A549 (cell line): ENCODE results near the gene DPEP1. TPM values are rescaled to one million over a fixed set of nuclear protein-coding genes. Genes with fewer than 3 reads are reported as not detected.
A peak's percentile ranks its signal among the peaks of the same experiment; 100 is the strongest.

ENCODE experiments used
- ATAC-seq, 2 experiments: fragments of 200-7000 bp in 1 of 2; fragments of >200 bp in 1 of 2; cut with Nextera tagmentation in 1 of 2; cut with Tn5 transposase in 1 of 2; 3 replicates each; pipeline versions ENCODE4 v1.8.0 to v1.9.1; 2018 to 2020; ENCODE audit warnings: mild to moderate bottlenecking in 1 of 2, moderate library complexity in 1 of 2
- CTCF ChIA-PET: fragments of 300-600 bp; sonication (Branson Sonifier 250); formaldehyde crosslinking; extraction: SDS; loops from one replicate; lab custom pipeline; 2021; ENCODE audit warnings: antibody characterized with exemption, inconsistent platforms; lab: Yijun Ruan, JAX
- POLR2A ChIA-PET: fragments of 350-600 bp; formaldehyde crosslinking; extraction: SDS; loops from one replicate; lab custom pipeline; 2021; ENCODE audit warnings: antibody characterized with exemption, inconsistent platforms; lab: Yijun Ruan, JAX
- DNase-seq, 2 experiments: peaks; one replicate each; pipeline versions ENCODE4 v3.0.0 to v3.0.0-alpha.2; 2011 to 2016; ENCODE audit warnings: low read depth in 1 of 2, low spot score in 1 of 2
- FAIRE-seq: peaks from 2 replicates; lab custom pipeline; 2011; peaks lifted over from hg19 to GRCh38; lab: Jason Lieb, UNC
- H3K27ac ChIP-seq, 2 experiments: fragments of >200 bp; sonication (Bioruptor Twin); formaldehyde crosslinking; 3 replicates each; pipeline ENCODE4 v1.5.1; 2016 to 2017
- H3K4me1 ChIP-seq: fragments of >200 bp; sonication (Bioruptor Twin); formaldehyde crosslinking; 3 replicates; pipeline ENCODE4 v1.6.1; 2016
- H3K4me2 ChIP-seq: fragments of >200 bp; sonication (Bioruptor Twin); formaldehyde crosslinking; 3 replicates; pipeline ENCODE4 v1.6.1; 2016
- H3K4me3 ChIP-seq: fragments of >200 bp; sonication (Bioruptor Twin); formaldehyde crosslinking; 3 replicates; pipeline ENCODE4 v1.5.1; 2016
- H3K9me3 ChIP-seq: fragments of >200 bp; sonication (Bioruptor Twin); formaldehyde crosslinking; 3 replicates; pipeline ENCODE4 v1.6.1; 2016
- CBX2 ChIP-seq: fragments of 200-600 bp; sonication (generic); IDR thresholded peaks from 2 replicates; pipeline ENCODE4 v1.6.1; 2016; ENCODE audit warnings: low read depth, mild to moderate bottlenecking, borderline replicate concordance
- CEBPB ChIP-seq, 2 experiments: fragments of >200 bp in 1 of 2; sonication (Bioruptor Twin) in 1 of 2; formaldehyde crosslinking in 1 of 2; IDR thresholded peaks; 2 replicates each; pipeline ENCODE4 v1.6.1; 2012 to 2016
- CHD2 ChIP-seq: fragments of 150-350 bp; IDR thresholded peaks from 2 replicates; pipeline ENCODE4 v1.6.1; 2014; ENCODE audit warnings: low read length; ENCODE audit not compliant: partially characterized antibody
- CHD4 ChIP-seq: fragments of 200-600 bp; sonication (generic); IDR thresholded peaks from 2 replicates; pipeline ENCODE4 v1.6.1; 2016; ENCODE audit warnings: antibody characterized with exemption, mild to moderate bottlenecking, borderline replicate concordance
- EHF ChIP-seq: fragments of 250-450 bp; sonication (Bioruptor Pico); IDR thresholded peaks from 2 replicates; pipeline ENCODE4 v1.5.0; 2020; ENCODE audit warnings: mild to moderate bottlenecking
- EHMT2 ChIP-seq: fragments of 200-600 bp; sonication (generic); IDR thresholded peaks from 2 replicates; pipeline ENCODE4 v1.6.1; 2016; ENCODE audit warnings: antibody characterized with exemption, low read depth, mild to moderate bottlenecking, moderate library complexity
- EP300 ChIP-seq, 2 experiments: fragments of >200 bp; sonication (Bioruptor Twin); formaldehyde crosslinking; IDR thresholded peaks; 2 replicates in 1 of 2; 3 replicates in 1 of 2; pipeline ENCODE4 v1.6.1; 2016 to 2017
- FOSB ChIP-seq: fragments of 250-450 bp; sonication (Bioruptor Pico); IDR thresholded peaks from 2 replicates; pipeline ENCODE4 v1.5.0; 2020; ENCODE audit warnings: mild to moderate bottlenecking, moderate library complexity
- FOSL2 ChIP-seq, 2 experiments: fragments of 450-650 bp in 1 of 2; fragments of >200 bp in 1 of 2; sonication (Bioruptor Twin) in 1 of 2; formaldehyde crosslinking; IDR thresholded peaks; 2 replicates each; pipeline versions ENCODE4 v1.5.0 to v1.6.1; 2016 to 2020; ENCODE audit warnings: mild to moderate bottlenecking in 1 of 2, moderate library complexity in 1 of 2
- FOXS1 ChIP-seq: fragments of 250-450 bp; sonication (Bioruptor Pico); IDR thresholded peaks from 2 replicates; pipeline ENCODE4 v1.5.0; 2020; ENCODE audit warnings: mild to moderate bottlenecking, moderate library complexity
- HDAC2 ChIP-seq: fragments of 200-600 bp; sonication (generic); IDR thresholded peaks from 2 replicates; pipeline ENCODE4 v1.6.1; 2016
- HOXA7 ChIP-seq: fragments of 250-450 bp; sonication (Bioruptor Pico); IDR thresholded peaks from 2 replicates; pipeline ENCODE4 v1.5.0; 2020; ENCODE audit warnings: mild to moderate bottlenecking, moderate library complexity
- HOXB13 ChIP-seq: fragments of 250-450 bp; sonication (Bioruptor Pico); IDR thresholded peaks from 2 replicates; pipeline ENCODE4 v1.5.0; 2020; ENCODE audit warnings: low read depth, mild to moderate bottlenecking, moderate library complexity
- HOXB5 ChIP-seq: fragments of 250-450 bp; sonication (Bioruptor Pico); IDR thresholded peaks from 2 replicates; pipeline ENCODE4 v1.5.0; 2020; ENCODE audit warnings: mild to moderate bottlenecking, moderate library complexity
- JUN ChIP-seq, 2 experiments: fragments of >200 bp; sonication (Bioruptor Twin); formaldehyde crosslinking; IDR thresholded peaks; 2 replicates in 1 of 2; 3 replicates in 1 of 2; pipeline ENCODE4 v1.6.1; 2016 to 2017
- JUNB ChIP-seq: fragments of >200 bp; sonication (Bioruptor Twin); formaldehyde crosslinking; IDR thresholded peaks from 2 replicates; pipeline ENCODE4 v1.6.1; 2016
- KDM1A ChIP-seq: fragments of 200-600 bp; sonication (generic); IDR thresholded peaks from 2 replicates; pipeline ENCODE4 v1.6.1; 2016; ENCODE audit warnings: low read depth, mild to moderate bottlenecking
- KDM5A ChIP-seq: fragments of 200-600 bp; sonication (generic); IDR thresholded peaks from 2 replicates; pipeline ENCODE4 v1.6.1; 2016; ENCODE audit warnings: antibody characterized with exemption, mild to moderate bottlenecking
- MAFK ChIP-seq: fragments of 450-650 bp; IDR thresholded peaks from 2 replicates; pipeline ENCODE4 v1.6.1; 2014; ENCODE audit not compliant: partially characterized antibody
- PHF8 ChIP-seq: fragments of 200-600 bp; sonication (generic); IDR thresholded peaks from 2 replicates; pipeline ENCODE4 v1.6.1; 2016; ENCODE audit warnings: low read depth, mild to moderate bottlenecking, antibody characterized with exemption, moderate library complexity, borderline replicate concordance
- RAD21 ChIP-seq, 2 experiments: fragments of >200 bp in 1 of 2; sonication (Bioruptor Twin) in 1 of 2; formaldehyde crosslinking in 1 of 2; IDR thresholded peaks in 1 of 2; conservative IDR thresholded peaks in 1 of 2; 2 replicates in 1 of 2; 3 replicates in 1 of 2; pipeline ENCODE4 v1.6.1; 2012 to 2018; ENCODE audit warnings: inconsistent platforms in 1 of 2
- RCOR1 ChIP-seq: fragments of 150-350 bp; IDR thresholded peaks from 2 replicates; pipeline ENCODE4 v1.6.1; 2014; ENCODE audit warnings: antibody characterized with exemption, low read length, low read depth
- RNF2 ChIP-seq: fragments of 200-600 bp; sonication (generic); IDR thresholded peaks from 2 replicates; pipeline ENCODE4 v1.6.1; 2016; ENCODE audit warnings: low read depth, mild to moderate bottlenecking, antibody characterized with exemption, moderate library complexity, borderline replicate concordance
- SMC3 ChIP-seq: fragments of >200 bp; sonication (Bioruptor Twin); formaldehyde crosslinking; IDR thresholded peaks from 3 replicates; pipeline ENCODE4 v1.6.1; 2018; ENCODE audit warnings: inconsistent platforms
- SREBF2 ChIP-seq: fragments of 450-650 bp; IDR thresholded peaks from 2 replicates; pipeline ENCODE4 v1.6.1; 2014; ENCODE audit warnings: mild to moderate bottlenecking, moderate library complexity
- ZC3H11A ChIP-seq: fragments of 450-650 bp; IDR thresholded peaks from 2 replicates; pipeline ENCODE4 v1.6.1; 2014; ENCODE audit warnings: antibody characterized with exemption, mild to moderate bottlenecking
- ZFP36 ChIP-seq: fragments of 450-650 bp; IDR thresholded peaks from 2 replicates; pipeline ENCODE4 v1.6.1; 2014; ENCODE audit warnings: borderline replicate concordance; ENCODE audit not compliant: partially characterized antibody
- ZSCAN20 ChIP-seq: fragments of 250-450 bp; sonication (Bioruptor Pico); IDR thresholded peaks from 2 replicates; pipeline ENCODE4 v1.8.0; 2022; ENCODE audit warnings: mild to moderate bottlenecking, moderate library complexity
- WGBS: methylation state at CpG from one replicate; pipeline ENCODE4 v1.1.6; 2017; ENCODE audit errors: missing lambda C conversion rate; 5-methylcytosine and 5-hydroxymethylcytosine counted together
- polyA plus RNA-seq, 4 experiments: library from polyadenylated mRNA; depleted of rRNA in 3 of 4; stranded (reverse); fragments of >200 nt; fragmentation: RNase III in 1 of 4; extraction: RNeasy Plus Mini Kit Qiagen cat#74134 plus additional on column Dnase treatment in 1 of 4; gene quantifications; 2 replicates in 3 of 4; 3 replicates in 1 of 4; pipeline ENCODE4 v1.2.3, GENCODE V29; 2011 to 2017
- TF ChIP-seq, protein P1 (sequence below): fragments of 150-350 bp; IDR thresholded peaks from 2 replicates; pipeline ENCODE4 v1.6.1; 2014; ENCODE audit warnings: low read depth, mild to moderate bottlenecking, low read length
- TF ChIP-seq, protein P2 (sequence below): IDR thresholded peaks from 2 replicates; pipeline ENCODE4 v1.6.1; 2012; ENCODE audit warnings: low read depth, borderline replicate concordance
- TF ChIP-seq, protein P3 (sequence below): fragments of 450-650 bp; IDR thresholded peaks from 2 replicates; pipeline ENCODE4 v1.6.1; 2014; ENCODE audit warnings: antibody characterized with exemption
- TF ChIP-seq, protein P4 (sequence below): fragments of >200 bp; sonication (Bioruptor Twin); formaldehyde crosslinking; IDR thresholded peaks from 3 replicates; pipeline ENCODE4 v1.6.1; 2016
- TF ChIP-seq, protein P5 (sequence below): IDR thresholded peaks from 2 replicates; pipeline ENCODE4 v1.6.1; 2012
- TF ChIP-seq, protein P6 (sequence below): IDR thresholded peaks from 2 replicates; pipeline ENCODE4 v1.6.1; 2012
- TF ChIP-seq, protein P7 (sequence below): fragments of 250-450 bp; sonication (Bioruptor Pico); IDR thresholded peaks from 2 replicates; pipeline ENCODE4 v1.5.0; 2021; ENCODE audit warnings: mild to moderate bottlenecking, moderate library complexity, borderline replicate concordance

Gene DPEP1
- polyA plus RNA-seq, 2 of the 4 experiments (the other 2 are of a cell fraction): 1.3 to 1.5 TPM

DNA sequence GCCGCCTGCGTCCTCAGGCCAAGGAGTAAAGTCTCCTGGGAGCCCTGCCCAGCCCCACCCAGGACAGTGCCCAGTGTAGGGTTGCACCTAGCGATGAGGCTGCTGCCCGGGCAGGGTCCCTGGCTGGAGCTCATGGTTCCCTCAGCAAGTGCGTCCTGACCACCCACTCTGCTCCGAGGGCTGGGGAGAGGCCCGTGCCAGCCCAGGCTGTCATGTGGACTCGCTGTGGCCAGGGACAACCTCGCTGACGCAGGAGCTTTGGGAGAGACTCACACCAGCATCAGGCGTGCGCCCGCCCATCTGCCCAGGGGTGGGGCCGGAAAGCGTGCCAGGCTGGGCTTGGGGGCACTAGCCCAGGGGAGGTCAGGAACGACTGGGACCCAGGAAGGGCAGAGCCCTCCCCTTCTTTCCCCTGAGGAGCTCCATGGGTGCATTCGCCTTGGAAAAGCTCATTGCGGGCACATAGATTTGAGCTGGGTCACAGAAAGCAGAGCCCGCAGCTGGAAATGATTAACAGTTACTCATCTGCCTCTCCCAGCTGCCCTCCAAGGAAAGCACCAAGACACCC lies 19.7 kb downstream of the DPEP1 start:
- FAIRE-seq: no peak
- WGBS: 0% methylated on average over 5 of the region's 19 CpGs
- Histone ChIP-seq H3K4me1 (peaks cover 27% of the 10 kb centered on the region), H3K27ac (peak overlapping the region; percentile 87 to 88), H3K4me2 (peak overlapping the region; percentile 95), H3K9me3 (peaks cover 6% of the 10 kb centered on the region; the same call in 1 of the 3 replicates), H3K4me3 (peak overlapping the region; percentile 24)
- CTCF ChIA-PET: interaction anchor here (0.7 to 11.1 kb wide), 13 partner anchors 8 to 70 kb away, joined by 3 to 143 read pairs (median 3); partner anchors contain the start of genes CPNE7 and DPEP1
- DNase-seq: peak; percentile 72 to 83
- POLR2A ChIA-PET: interaction anchor here (0.6 to 1.3 kb wide), 8 partner anchors 10 to 70 kb away, joined by 3 to 6 read pairs (median 4); partner anchors contain the start of gene CDK10
- peak; percentile 84 to 86 for ATAC-seq
- TF ChIP-seq RAD21 (conservative IDR thresholded peaks at IDR 0.05 in 1 of 2, IDR thresholded peaks at IDR 0.05 in 1 of 2) (no peak), CBX2 (no peak), RCOR1 (no peak), KDM1A (no peak), CHD2 (no peak), MAFK (peak; percentile 65), EP300 (IDR thresholded peaks at IDR 0.05) (no peak; a peak in 1 of 5 replicates), FOSL2 (IDR thresholded peaks at IDR 0.05) (no peak), FOSL2 (CRISPR knock-in tag; IDR thresholded peaks at IDR 0.05) (peak; percentile 14; the same call in 1 of the 2 replicates), ZSCAN20 (CRISPR knock-in tag) (no peak), FOSB (no peak), HOXA7 (CRISPR knock-in tag) (no peak), HDAC2 (no peak), RNF2 (no peak), EHMT2 (no peak), JUNB (no peak), SREBF2 (no peak), HOXB5 (peak; percentile 31; the same call in 1 of the 2 replicates), CEBPB (IDR thresholded peaks at IDR 0.05) (no peak), KDM5A (no peak), EHF (CRISPR knock-in tag) (no peak), ZC3H11A (no peak), ZFP36 (no peak), HOXB13 (peak; percentile 27; the same call in 1 of the 2 replicates), SMC3 (no peak), FOXS1 (no peak), PHF8 (no peak), CHD4 (no peak), JUN (IDR thresholded peaks at IDR 0.05) (peak in 1 of 2 experiments; percentile 54; a peak in 1 of 5 replicates)
- TF ChIP-seq, protein P1, sequence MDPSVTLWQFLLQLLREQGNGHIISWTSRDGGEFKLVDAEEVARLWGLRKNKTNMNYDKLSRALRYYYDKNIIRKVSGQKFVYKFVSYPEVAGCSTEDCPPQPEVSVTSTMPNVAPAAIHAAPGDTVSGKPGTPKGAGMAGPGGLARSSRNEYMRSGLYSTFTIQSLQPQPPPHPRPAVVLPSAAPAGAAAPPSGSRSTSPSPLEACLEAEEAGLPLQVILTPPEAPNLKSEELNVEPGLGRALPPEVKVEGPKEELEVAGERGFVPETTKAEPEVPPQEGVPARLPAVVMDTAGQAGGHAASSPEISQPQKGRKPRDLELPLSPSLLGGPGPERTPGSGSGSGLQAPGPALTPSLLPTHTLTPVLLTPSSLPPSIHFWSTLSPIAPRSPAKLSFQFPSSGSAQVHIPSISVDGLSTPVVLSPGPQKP: no peak
- TF ChIP-seq, protein P2, sequence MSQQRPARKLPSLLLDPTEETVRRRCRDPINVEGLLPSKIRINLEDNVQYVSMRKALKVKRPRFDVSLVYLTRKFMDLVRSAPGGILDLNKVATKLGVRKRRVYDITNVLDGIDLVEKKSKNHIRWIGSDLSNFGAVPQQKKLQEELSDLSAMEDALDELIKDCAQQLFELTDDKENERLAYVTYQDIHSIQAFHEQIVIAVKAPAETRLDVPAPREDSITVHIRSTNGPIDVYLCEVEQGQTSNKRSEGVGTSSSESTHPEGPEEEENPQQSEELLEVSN: peak; percentile 58; the same call in 1 of the 2 replicates
- TF ChIP-seq, protein P3, sequence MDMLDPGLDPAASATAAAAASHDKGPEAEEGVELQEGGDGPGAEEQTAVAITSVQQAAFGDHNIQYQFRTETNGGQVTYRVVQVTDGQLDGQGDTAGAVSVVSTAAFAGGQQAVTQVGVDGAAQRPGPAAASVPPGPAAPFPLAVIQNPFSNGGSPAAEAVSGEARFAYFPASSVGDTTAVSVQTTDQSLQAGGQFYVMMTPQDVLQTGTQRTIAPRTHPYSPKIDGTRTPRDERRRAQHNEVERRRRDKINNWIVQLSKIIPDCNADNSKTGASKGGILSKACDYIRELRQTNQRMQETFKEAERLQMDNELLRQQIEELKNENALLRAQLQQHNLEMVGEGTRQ: peak; percentile 84
- TF ChIP-seq, protein P4, sequence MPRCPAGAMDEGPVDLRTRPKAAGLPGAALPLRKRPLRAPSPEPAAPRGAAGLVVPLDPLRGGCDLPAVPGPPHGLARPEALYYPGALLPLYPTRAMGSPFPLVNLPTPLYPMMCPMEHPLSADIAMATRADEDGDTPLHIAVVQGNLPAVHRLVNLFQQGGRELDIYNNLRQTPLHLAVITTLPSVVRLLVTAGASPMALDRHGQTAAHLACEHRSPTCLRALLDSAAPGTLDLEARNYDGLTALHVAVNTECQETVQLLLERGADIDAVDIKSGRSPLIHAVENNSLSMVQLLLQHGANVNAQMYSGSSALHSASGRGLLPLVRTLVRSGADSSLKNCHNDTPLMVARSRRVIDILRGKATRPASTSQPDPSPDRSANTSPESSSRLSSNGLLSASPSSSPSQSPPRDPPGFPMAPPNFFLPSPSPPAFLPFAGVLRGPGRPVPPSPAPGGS: no peak
- TF ChIP-seq, protein P5, sequence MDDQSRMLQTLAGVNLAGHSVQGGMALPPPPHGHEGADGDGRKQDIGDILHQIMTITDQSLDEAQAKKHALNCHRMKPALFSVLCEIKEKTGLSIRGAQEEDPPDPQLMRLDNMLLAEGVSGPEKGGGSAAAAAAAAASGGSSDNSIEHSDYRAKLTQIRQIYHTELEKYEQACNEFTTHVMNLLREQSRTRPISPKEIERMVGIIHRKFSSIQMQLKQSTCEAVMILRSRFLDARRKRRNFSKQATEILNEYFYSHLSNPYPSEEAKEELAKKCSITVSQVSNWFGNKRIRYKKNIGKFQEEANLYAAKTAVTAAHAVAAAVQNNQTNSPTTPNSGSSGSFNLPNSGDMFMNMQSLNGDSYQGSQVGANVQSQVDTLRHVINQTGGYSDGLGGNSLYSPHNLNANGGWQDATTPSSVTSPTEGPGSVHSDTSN: no peak
- TF ChIP-seq, protein P6, sequence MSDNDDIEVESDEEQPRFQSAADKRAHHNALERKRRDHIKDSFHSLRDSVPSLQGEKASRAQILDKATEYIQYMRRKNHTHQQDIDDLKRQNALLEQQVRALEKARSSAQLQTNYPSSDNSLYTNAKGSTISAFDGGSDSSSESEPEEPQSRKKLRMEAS: peak; percentile 84
- TF ChIP-seq, protein P7, sequence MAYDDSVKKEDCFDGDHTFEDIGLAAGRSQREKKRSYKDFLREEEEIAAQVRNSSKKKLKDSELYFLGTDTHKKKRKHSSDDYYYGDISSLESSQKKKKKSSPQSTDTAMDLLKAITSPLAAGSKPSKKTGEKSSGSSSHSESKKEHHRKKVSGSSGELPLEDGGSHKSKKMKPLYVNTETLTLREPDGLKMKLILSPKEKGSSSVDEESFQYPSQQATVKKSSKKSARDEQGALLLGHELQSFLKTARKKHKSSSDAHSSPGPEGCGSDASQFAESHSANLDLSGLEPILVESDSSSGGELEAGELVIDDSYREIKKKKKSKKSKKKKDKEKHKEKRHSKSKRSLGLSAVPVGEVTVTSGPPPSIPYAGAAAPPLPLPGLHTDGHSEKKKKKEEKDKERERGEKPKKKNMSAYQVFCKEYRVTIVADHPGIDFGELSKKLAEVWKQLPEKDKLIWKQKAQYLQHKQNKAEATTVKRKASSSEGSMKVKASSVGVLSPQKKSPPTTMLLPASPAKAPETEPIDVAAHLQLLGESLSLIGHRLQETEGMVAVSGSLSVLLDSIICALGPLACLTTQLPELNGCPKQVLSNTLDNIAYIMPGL (CRISPR knock-in tag): no peak
